ENCODE results near the gene CD55. TPM values are rescaled to one million over a fixed set of nuclear protein-coding genes. Genes with fewer than 3 reads are reported as not detected.
A peak's percentile ranks its signal among the peaks of the same experiment; 100 is the strongest.

The CD55 gene
- total RNA-seq, 2 experiments from 2014 or later: 100 to 102 TPM

GRCh38 chr1:207284209-207284897, 37.1 kb upstream of the CD55 start:
- ChIA-PET CTCF (interaction anchor here (0.9 to 1.0 kb wide), 2 partner anchors 61 to 120 kb away, joined by 3 to 5 read pairs; no protein-coding TSS in a partner anchor), POLR2A (interaction anchor here (0.6 to 1.3 kb wide), 3 partner anchors 12 to 52 kb away, joined by 3 to 5 read pairs (median 3); no protein-coding TSS in a partner anchor)
- ATAC-seq (peak; percentile 90), DNase-seq (peak; percentile 15)
- intact Hi-C loops (cut with micrococcal nuclease): no loop called here
- H3K9me3 Mint-ChIP-seq: peaks cover 5% of the 10 kb centered on the region
- H3K27me3 Mint-ChIP-seq: no peaks in the 10 kb centered on the region
- no peak overlapping the region for H3K4me3 Mint-ChIP-seq
- no peak for TF ChIP-seq CTCF (IDR thresholded peaks at IDR 0.05)
- peaks cover 47% of the 10 kb centered on the region for H3K4me1 Mint-ChIP-seq (ENCODE audit: low read depth)
- H3K27ac Mint-ChIP-seq: peak overlapping the region; percentile 76
- peaks cover 7% of the 10 kb centered on the region for H3K36me3 Mint-ChIP-seq (ENCODE audit: low read depth)

- POLR2A ChIA-PET: interaction anchor here (1.2 kb wide), 1 partner anchor 12 kb away, joined by 3 read pairs; no protein-coding TSS in a partner anchor
- H3K36me3 Mint-ChIP-seq (ENCODE audit: low read depth): peaks cover 11% of the 10 kb centered on the region
- no peak for TF ChIP-seq CTCF (IDR thresholded peaks at IDR 0.05)
Measured at GRCh38 chr1:207286786-207287468, 34.6 kb upstream of the CD55 start.

GRCh38 chr1:207288315-207288714, 33.2 kb upstream of the CD55 start:
- DNase-seq: no peak
- Mint-ChIP-seq H3K27me3 (no peaks in the 10 kb centered on the region), H3K4me3 (no peak overlapping the region), H3K36me3 (ENCODE audit: low read depth) (peaks cover 8% of the 10 kb centered on the region), H3K4me1 (ENCODE audit: low read depth) (peaks cover 21% of the 10 kb centered on the region), H3K9me3 (peaks cover 21% of the 10 kb centered on the region), H3K27ac (no peak overlapping the region)
- intact Hi-C loops (cut with micrococcal nuclease): no loop called here
- ATAC-seq: no peak
- TF ChIP-seq CTCF (IDR thresholded peaks at IDR 0.05): no peak
- ChIA-PET CTCF (interaction anchor here (1.6 kb wide), 1 partner anchor 211 kb away, joined by 5 read pairs; no protein-coding TSS in a partner anchor), POLR2A (interaction anchor here (1.4 kb wide), 1 partner anchor 33 kb away, joined by 3 read pairs; the partner anchor contains the start of gene CD55)

More at GRCh38 chr1:207286786-207287468, 34.6 kb upstream of the CD55 start:
- intact Hi-C loops (cut with micrococcal nuclease): no loop called here
- Mint-ChIP-seq H3K4me1 (ENCODE audit: low read depth) (peaks cover 35% of the 10 kb centered on the region), H3K27ac (no peak overlapping the region), H3K9me3 (peaks cover 15% of the 10 kb centered on the region), H3K27me3 (no peaks in the 10 kb centered on the region), H3K4me3 (no peak overlapping the region)
- CTCF ChIA-PET: interaction anchor here (1.2 kb wide), 1 partner anchor 118 kb away, joined by 3 read pairs; no protein-coding TSS in a partner anchor
- no peak for DNase-seq
- no peak for ATAC-seq

GRCh38 chr1:207289756-207290155, 31.7 kb upstream of the CD55 start:
- Mint-ChIP-seq H3K9me3 (peaks cover 21% of the 10 kb centered on the region), H3K27me3 (no peaks in the 10 kb centered on the region), H3K4me1 (ENCODE audit: low read depth) (peaks cover 10% of the 10 kb centered on the region), H3K4me3 (no peak overlapping the region), H3K36me3 (ENCODE audit: low read depth) (peaks cover 8% of the 10 kb centered on the region), H3K27ac (no peak overlapping the region)
- ChIA-PET POLR2A (no interaction called here), CTCF (no interaction called here)
- ATAC-seq: no peak
- intact Hi-C loops (cut with micrococcal nuclease): no loop called here
- TF ChIP-seq CTCF (IDR thresholded peaks at IDR 0.05): no peak
- no peak for DNase-seq

- ATAC-seq (no peak), DNase-seq (no peak)
- H3K4me1 Mint-ChIP-seq (ENCODE audit: low read depth): no peaks in the 10 kb centered on the region
- ChIA-PET CTCF (interaction anchor here (0.9 kb wide), 1 partner anchor 163 kb away, joined by 4 read pairs; the partner anchor contains the start of gene CR2), POLR2A (no interaction called here)
- H3K27ac Mint-ChIP-seq: no peak overlapping the region
- intact Hi-C loops (cut with micrococcal nuclease): no loop called here
- H3K27me3 Mint-ChIP-seq: no peaks in the 10 kb centered on the region
- H3K4me3 Mint-ChIP-seq: no peak overlapping the region
- H3K9me3 Mint-ChIP-seq: peaks cover 22% of the 10 kb centered on the region
- H3K36me3 Mint-ChIP-seq (ENCODE audit: low read depth): peaks cover 4% of the 10 kb centered on the region
- no peak for TF ChIP-seq CTCF (IDR thresholded peaks at IDR 0.05)
Measured at GRCh38 chr1:207291723-207292122, 29.8 kb upstream of the CD55 start.

Measured in activated CD8-positive, alpha-beta T cell treated with anti-CD3 and anti-CD28 coated beads for 36 hours (primary cell).